HG02588 (cell line): ENCODE results near the gene CHEK2.
"Not testable (repeated sequence)": the region's sequence is repeated elsewhere in the genome, so short reads cannot be mapped to it uniquely, and the experiment has no call there.

ENCODE experiments used
- ATAC-seq: cut with Tn5 transposase; IDR thresholded peaks from one replicate; pipeline ENCODE4 v1.9.1; 2021; ENCODE audit warnings: mild to moderate bottlenecking, moderate library complexity; ENCODE audit not compliant: unreplicated experiment

The CHEK2 gene

DNA sequence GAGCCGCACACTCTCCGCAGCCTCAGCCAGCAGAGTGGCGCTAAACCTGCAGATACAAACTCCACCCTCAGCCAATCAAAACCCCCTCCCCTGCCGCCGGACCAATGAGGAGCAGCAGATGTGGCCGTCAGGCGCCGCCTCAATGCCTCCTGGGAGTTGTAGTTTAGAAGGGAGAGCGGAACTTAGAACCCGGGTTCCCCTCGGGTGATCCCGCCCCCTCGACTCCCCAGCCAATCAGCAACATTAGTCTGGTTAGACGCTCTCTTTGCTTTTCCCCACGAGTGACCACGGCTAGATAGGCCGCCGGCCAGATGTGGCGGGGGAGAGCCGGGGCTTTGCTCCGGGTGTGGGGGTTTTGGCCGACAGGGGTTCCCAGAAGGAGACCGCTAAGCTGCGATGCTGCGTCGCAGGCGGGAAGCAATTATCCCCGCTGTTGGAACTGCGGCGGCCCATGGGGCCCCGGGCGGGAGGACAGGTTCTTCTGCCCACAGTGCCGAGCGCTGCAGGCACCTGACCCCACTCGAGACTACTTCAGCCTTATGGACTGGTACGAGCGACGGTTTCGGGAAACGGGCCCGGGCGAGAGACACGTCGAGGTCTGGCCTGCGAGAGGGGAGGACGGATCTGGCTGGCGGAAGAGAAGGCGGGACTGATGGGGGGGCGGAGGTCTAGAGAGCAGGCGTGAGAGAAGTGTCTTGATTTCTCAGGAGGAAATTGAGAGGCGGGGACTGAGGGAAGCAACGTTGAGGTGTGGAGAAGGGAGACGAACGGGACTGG is at the start of gene CHEK2, which contains the start of gene HSCB:
TSS of gene CHEK2 (minus strand) at position 36 of the 777 bp plus-strand sequence. CDS start 7,099 bp downstream, outside the sequence.
TSS of gene HSCB (plus strand) at position 255 of the 777 bp plus-strand sequence. CDS start at position 312, 57 bp downstream.
- peak; percentile 86 for ATAC-seq

DNA sequence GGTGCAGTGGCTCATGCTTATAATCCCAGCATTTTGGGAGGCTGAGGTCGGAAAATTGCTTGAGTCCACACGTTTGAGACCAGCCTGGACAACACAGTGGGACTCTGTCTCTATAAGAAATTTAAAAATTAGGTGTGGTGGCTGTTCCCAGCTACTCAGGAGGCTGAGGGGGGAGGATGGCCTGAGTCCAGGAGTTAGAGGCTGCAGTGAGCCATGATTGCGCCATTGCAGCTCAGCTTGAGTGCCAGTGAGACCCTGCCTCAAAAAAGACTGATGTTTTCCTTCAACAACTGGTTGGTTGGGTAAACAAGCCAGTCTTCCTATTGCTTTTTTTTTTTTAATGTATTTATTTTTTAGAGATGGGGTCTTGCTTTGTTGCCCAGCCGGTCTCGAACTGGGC is 49.5 kb upstream of the CHEK2 start:
- no peak for ATAC-seq

DNA sequence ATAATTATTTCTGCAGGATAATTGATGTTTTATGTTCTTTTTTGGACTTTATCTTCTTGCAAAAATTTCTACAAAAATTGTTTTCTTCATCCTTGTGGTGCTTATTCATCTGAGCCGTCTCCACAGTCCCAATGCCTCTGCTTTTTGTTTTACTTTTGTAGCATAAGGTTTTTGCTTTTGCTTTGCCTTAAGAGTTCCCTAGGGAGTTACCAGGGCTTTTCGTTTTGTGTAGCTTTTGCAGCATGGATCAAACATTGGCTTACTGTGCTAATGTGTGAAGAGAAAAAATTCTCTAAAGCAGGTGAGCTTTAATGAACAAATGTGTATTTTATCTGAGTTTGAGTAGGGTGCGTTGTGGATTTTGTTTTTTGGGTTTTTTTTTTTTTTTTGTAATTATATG is 47.0 kb upstream of the CHEK2 start:
- no peak for ATAC-seq

DNA sequence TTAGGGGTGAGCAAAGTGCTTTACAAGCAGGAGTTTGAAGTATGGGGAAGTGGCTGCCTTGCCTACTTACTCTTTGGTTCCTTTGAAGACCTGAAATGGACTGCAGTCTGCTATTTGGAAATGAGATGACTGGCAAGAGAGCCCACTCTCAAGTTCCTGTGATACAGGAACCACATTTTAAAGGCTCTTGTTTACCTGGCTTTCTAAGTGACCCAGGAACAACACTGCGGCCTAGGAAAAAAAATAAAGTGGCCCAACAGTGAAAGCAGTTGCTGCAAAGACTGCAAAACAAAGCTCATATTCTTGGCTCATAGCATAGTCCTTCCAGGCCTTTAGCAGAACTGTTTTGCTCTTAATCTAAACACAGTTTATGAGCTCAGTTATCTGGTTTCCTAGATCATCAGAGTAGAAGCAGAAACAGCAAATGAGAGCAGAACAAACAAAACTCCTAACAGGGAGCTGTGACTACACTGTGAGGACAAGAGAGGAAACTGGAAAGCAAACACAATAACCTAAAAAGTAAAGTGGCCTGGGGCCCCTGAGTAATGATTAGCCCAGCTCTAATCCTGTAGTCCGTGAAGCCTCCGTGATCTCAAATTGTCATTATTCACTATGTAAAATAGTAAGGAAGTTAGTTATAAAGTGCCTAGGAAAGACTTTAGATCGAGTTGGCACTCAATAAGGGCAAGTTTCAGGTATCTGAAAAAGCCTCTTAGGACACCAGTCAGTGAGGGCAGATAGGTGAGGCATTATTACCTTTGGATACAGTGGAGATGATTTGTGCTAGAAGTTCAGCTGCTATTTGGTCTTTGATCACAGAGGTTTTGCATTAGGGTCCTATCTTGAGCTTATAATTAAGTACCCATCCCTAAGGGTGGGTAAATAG is 42.4 kb upstream of the CHEK2 start:
- no peak for ATAC-seq

DNA sequence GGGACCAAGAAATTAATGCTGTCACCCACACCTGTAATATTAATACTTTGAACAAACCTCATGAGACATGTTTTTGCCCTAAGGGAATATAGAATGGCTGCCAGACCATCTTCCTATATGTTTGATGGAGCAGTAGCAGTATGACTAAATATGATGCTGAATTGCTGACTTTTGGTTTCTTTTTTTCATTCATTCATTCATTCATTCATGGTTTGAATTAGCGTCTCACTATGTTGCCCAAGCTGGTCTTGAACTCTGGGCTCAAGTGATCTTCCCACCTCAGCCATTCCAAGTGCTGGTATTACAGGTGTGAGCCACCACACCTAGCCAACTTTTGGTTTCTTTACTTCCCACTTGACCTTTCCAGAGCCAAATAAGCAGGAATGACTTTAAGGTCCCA is 38.7 kb upstream of the CHEK2 start:
- no peak for ATAC-seq

DNA sequence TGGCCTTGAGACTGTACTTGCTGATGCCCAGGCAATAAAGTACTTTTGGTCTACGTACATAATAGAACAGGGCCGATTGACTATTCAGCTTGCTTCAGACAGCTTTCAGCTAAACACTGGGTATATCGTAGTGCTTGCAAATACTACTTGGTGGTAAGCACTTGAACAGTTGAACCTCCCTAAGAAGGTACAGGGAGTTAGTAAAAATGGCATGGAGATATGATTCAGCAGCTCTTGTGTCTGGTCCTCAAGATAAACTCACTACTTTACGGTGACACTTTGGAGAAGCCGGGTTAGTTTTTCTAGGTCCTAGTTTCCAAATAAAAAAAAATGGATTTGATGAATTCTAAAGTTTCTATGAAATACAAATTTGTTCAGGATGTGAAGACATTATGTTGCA is 38.2 kb upstream of the CHEK2 start:
- ATAC-seq: no peak

DNA sequence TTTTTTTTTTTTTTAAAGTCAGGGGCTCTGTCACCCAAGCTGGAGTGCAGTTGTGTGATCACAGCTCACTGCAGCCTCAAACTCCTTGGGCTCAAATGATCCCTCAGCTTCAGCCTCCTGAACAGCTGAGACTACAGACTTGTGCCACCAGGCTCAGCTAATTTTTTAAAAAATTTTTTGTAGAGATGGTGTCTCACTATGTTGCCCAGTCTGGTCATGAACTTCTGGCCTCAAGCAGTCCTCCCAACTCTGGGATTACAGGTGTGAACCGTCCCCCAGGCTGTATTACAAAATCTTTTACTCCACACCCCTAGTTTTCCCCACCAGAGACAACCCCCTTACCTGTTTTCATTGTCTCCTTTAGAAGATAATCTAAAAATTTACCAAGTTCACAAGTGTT is 32.8 kb upstream of the CHEK2 start:
- ATAC-seq: no peak

DNA sequence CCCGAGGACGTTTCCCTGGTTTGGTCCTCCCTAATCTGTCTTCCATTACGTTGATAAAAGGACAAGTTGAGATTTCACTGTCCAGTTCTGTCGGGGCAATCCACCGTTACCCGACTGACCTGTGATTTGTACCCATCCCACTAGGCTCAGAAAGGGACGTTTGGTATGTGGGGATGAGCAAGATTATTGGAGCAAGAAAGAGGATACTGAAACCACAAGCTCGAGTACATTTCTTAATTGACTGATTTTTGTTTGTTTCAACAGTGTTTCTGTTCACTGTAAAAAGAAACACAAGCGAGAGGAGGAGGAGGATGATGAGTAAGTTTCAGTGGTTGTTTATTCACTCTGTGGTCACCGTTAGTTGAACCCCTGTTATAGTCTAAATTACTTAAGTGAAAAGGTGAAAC is 31.8 kb upstream of the CHEK2 start:
- ATAC-seq: peak; percentile 11

DNA sequence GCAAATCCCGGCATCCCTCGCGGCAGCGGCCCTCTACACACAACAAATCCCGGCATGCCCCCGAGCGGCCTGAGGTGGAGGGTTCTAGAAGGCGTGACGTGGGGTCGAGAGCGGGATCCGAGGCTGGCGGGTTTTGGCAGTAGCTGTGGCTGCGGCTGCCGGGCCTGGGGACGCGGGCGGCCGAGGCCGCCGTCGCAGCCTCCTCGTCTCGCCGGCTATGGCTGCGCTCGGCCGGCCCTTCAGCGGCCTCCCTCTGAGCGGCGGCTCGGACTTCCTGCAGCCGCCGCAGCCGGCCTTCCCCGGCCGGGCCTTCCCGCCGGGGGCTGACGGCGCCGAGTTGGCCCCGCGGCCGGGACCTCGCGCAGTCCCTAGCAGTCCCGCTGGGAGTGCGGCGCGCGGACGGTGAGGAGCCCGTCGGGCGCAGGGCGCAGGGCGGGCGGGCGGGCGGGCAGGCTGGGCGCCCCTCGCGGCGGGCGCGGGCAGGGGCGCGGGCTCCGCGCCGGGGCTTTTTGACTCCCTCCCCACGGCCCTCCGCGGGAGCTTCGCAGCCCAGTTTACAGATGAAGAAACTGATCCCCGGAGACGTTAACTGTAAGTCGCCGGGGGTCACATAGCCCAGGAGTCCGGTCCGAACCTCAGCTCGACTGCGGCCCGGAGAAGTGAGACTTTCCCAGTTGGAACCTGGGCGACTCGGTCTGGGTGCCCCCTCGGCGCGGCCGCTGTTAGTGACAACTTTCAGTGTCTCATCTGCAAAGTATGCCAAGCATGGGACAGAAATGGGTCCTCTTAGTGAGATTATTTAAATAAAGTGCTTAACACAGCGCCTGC is 31.2 kb upstream of the CHEK2 start, which contains the start of gene CCDC117:
TSS of gene CCDC117 (plus strand) at position 63 of the 828 bp plus-strand sequence. CDS start at position 218, 155 bp downstream.
- peak; percentile 84 for ATAC-seq

DNA sequence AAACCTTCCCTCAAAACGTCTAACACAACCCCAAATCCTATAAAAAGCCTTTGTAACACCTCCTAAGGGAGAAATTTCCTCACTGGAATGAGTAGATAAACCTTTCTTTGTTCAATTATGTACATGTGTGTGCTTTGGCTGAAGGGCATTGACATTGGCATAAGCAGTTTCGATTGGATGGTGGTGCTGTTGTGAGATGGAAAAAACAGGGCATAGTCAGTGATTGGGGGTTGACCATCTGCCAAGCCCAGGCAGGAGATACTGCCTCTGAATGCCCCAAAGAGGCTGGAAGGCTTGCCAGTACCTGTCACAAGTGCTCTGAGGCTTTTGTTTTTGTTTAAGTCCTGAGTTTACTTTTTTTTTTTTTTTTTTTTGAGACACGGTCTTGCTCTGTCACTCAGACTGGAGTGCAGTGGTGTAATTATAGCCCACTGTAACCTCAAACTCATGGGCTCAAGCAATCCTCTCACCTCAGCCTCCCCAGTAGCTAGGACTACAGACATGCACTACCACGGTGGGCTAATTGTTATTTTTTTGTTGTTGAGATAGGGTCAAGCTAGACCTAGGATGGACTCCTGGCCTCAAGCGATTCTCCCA is 29.7 kb upstream of the CHEK2 start:
- no peak for ATAC-seq

DNA sequence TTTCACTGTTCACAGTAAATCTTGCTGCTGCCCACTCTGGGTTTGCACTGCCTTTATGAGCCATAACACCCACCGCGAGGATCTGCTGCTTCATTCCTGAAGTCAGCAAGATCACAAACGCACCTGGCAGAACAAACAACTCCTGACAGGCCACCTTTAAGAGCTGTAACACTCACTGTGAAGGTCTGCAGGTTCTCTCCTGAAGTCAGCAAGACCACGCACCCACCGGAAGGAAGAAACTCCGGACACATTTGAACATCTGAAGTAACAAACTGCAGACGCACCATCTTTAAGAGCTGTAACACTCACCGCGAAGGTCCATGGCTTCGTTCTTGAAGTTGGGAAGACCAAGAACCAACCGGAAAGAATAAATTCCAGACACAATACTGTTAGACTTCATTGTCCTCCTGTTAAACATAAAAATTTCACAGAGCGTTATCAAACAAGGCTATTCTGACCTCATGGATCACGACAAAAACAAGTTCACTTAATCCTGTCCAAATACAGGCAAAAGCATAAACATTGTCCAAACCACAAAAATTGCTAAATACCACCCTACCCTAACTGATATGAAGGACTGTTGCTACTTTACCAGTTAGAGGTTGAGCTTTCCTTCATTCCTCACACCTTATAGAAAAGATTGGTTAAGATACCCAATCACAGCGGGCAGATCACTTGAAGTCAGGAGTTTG is 27.9 kb upstream of the CHEK2 start:
- ATAC-seq: no peak

DNA sequence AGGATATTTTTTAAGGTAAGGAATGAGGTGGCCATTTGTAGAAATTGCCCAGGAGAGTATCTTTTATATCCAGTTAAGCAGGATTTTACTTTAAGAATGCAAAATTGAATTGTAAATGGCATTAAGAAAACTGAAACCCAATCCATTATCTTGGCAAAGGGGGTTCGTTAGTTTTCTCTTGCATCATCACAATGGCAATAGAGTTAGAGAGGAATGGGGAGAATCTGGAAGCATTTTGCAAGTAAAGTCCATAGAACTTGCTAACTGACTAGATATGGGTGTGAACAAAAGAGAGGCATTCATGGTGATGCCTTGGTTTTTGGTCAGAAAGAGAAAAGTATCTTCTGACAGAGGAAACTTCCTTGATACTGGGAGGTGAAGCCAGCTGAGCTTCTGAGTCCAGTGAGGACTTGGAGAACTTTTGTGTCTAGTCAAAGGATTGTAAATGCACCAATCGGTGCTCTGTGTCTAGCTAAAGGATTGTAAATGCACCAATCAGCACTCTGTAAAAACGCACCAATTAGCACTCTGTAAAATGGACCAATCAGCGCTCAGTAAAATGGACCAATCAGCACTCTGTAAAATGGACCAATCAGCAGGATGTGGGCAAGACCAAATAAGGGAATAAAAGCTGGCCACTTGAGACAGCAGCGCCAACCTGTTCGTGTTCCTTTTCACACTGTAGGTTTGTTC is 27.2 kb upstream of the CHEK2 start:
- ATAC-seq: no peak

DNA sequence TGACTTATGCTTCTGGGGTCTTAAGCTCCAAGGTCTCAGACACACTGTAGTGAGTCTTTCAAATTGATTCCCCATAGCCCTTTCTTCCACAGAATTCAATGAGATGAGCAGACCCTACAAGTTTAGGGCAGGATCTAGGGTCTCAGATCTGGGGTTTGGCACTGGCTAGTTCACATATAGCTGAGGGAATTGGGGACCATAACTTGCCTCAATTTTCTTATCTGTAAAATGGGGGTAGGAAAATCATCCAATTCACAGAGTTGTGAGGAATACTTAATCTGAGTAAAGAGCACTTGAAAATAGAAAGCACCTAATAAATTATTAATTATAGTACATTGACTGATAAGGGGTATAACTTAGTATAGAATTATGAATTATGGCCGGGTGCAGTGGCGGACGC is 25.0 kb upstream of the CHEK2 start:
- ATAC-seq: no peak

DNA sequence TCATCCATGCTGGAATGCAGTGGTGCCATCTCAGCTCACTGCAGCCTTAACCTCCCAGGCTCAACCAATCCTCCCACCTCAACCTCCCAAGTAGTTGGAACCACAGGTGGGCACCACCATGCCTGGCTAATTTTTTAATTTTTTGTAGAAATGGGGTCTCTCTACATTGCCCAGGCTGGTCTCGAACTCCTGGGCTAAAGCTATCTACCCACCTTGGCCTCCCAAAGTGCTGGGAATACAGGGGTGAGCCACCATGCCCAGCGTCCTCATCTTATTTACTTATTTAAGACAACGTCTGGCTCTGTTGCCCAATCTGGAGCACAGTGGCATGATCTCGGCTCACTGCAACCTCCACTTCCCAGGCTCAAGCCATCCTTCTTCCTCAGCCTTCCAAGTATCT is 20.4 kb upstream of the CHEK2 start:
- not testable (repeated sequence) for ATAC-seq

DNA sequence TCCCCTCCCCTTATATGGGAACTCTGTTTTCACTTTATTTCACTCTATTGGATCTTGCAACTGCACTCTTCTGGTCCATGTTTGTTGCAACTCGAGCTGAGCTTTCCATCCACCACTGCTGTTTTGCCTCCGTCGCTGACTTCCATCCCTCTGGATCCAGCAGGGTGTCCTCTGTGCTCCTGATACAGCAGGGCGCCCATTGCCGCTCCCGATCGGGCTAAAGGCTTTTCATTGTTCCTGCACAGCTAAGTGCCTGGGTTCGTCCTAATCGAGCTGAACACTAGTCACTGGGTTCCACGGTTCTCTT is 19.8 kb upstream of the CHEK2 start:
- no peak for ATAC-seq

DNA sequence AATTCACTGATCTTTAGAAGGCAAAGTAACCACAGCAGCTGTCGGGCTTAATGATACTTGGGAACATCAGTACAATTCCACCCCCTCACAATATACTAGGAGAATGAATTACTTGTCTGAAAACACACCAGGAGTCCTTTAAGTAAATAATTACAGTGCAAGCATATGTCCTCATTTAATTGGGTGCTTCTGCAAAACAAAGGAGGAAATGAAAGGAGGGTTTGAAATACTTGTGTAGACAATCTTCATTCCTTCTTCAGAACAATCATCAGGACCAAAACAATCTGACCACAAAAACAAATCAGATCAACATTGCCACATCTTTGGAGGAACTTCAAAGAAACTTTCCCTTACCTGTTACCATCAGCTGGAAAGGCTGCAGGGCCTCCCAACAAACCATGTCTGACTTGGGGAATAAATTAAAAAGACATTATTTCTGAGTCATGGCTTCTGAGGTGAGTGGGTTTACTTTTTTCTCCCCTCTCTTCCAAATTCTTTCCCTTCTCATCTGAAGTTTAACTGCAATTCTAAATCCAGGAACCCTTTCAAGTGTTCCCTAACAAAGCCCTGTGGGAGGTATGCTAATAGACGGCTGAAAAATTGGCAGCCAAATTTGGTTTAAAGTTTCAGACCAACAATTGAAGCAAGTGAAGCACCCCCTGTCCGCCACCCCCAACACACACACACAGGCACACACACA is 18.4 kb upstream of the CHEK2 start:
- no peak for ATAC-seq

DNA sequence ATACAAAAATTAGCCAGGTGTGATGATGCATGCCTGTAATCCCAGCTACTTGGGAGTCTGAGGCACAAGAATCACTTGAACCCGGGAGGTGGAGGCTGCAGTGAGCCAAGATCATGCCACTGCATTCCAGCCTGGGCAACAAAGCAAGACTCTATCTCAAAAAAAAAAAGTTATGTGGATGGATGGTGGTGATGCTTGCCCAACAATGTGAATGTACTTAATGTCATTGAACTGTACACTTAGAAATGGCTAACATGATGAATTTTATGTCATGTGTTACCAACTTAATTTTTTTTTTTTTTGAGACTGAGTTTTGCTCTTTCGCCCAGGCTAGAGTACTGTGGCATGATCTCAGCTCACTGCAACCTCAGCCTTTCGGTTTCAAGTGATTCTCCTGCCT is 12.9 kb upstream of the CHEK2 start:
- not testable (repeated sequence) for ATAC-seq

DNA sequence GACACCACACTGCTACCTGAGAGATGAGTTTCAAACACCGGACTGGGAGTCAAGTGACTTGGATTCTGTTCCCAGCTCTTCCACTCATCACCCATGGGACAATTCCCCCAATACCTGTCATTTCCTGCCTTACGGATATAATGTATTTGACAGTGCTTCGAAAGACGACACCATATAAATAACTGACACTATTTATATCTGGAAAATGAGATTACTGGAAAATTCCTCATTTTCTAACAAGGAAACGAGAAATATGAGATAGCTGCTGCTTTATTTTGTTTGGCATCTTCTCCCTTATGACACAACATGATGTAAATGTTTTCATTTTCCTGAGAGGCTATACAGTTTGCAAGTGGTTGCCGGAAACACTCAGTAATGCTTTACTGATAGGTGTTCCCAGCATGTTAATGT is 8.9 kb upstream of the CHEK2 start:
- no peak for ATAC-seq

DNA sequence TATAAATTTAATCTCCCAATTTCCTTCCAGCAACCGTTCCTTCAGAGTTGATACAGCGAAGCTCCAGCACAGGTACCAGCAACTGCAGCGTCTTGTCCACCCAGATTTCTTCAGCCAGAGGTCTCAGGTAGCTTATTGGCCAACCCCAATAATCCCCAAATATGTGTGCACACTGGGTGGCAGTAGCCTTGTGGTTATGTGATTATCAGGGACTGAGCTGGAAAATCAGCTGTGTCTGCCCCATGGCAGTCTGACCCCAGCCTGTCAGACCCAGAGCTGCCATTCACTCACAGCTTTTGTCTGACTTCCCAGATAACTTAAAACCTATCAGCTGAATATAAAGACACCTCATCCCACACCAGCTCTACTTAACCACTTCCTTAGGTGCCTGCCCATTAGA is 2.2 kb upstream of the CHEK2 start:
- no peak for ATAC-seq
